ENCODE results near the gene GUCA2A.

GUCA2A gene

GRCh38 chr1:42177541-42177981, 13.0 kb upstream of the GUCA2A start:
- TF ChIP-seq CTCF (IDR thresholded peaks at IDR 0.05; ENCODE audit: low read depth, low read length), result no peak
- peak; percentile 72 to 91 for DNase-seq (ENCODE audit: low read depth in 2 of 2)
- no peak overlapping the region for H3K4me3 ChIP-seq (replicated peaks in 1 of 2; ENCODE audit: low read depth in 2 of 2, low read length in 2 of 2)

GRCh38 chr1:42176902-42177519, 12.5 kb upstream of the GUCA2A start:
- DNase-seq (ENCODE audit: low read depth in 2 of 2), result peak; percentile 63 to 69

GRCh38 chr1:42175314-42176054, 10.9 kb upstream of the GUCA2A start:
- H3K4me3 ChIP-seq (replicated peaks in 1 of 2; ENCODE audit: low read depth in 2 of 2, low read length in 2 of 2), result no peak overlapping the region
- no peak for DNase-seq (ENCODE audit: low read depth in 2 of 2)
- no peak for TF ChIP-seq CTCF (IDR thresholded peaks at IDR 0.05; ENCODE audit: low read depth, low read length)

More at GRCh38 chr1:42176902-42177519, 12.5 kb upstream of the GUCA2A start:
- no peak overlapping the region for H3K4me3 ChIP-seq (replicated peaks in 1 of 2; ENCODE audit: low read depth in 2 of 2, low read length in 2 of 2)
- TF ChIP-seq CTCF (IDR thresholded peaks at IDR 0.05; ENCODE audit: low read depth, low read length), result peak; percentile 81

GRCh38 chr1:42173961-42174735, 9.6 kb upstream of the GUCA2A start:
- no peak for TF ChIP-seq CTCF (IDR thresholded peaks at IDR 0.05; ENCODE audit: low read depth, low read length)
- H3K4me3 ChIP-seq (replicated peaks in 1 of 2; ENCODE audit: low read depth in 2 of 2, low read length in 2 of 2), result no peak overlapping the region
- peak; percentile 62 to 65 for DNase-seq (ENCODE audit: low read depth in 2 of 2)

- TF ChIP-seq CTCF (IDR thresholded peaks at IDR 0.05; ENCODE audit: low read depth, low read length), result peak; percentile 96
- no peak overlapping the region for H3K4me3 ChIP-seq (replicated peaks in 1 of 2; ENCODE audit: low read depth in 2 of 2, low read length in 2 of 2)
- DNase-seq (ENCODE audit: low read depth in 2 of 2), result peak; percentile 59 to 67
Observed at GRCh38 chr1:42173155-42173933, 8.8 kb upstream of the GUCA2A start.

Data from cardiac fibroblast (primary cell).